Gastroesophageal sphincter (tissue), 3 donors: Measurements from ENCODE around the gene CTIF.

Experiments
- EP300 ChIP-seq: sonication (generic); formaldehyde crosslinking; IDR thresholded peaks from one replicate; pipeline ENCODE4 v1.6.1; 2017; ENCODE audit warnings: antibody characterized with exemption, mild to moderate bottlenecking
- POLR2A ChIP-seq, 2 donors: fragments of 450-650 bp; IDR thresholded peaks; one replicate each; pipeline ENCODE4 v1.6.1; 2017; ENCODE audit warnings: antibody characterized with exemption in 2 of 2, mild to moderate bottlenecking in 2 of 2, moderate library complexity in 1 of 2
- POLR2AphosphoS5 ChIP-seq: sonication (generic); formaldehyde crosslinking; IDR thresholded peaks from one replicate; pipeline ENCODE4 v1.6.1; 2017; ENCODE audit warnings: antibody characterized with exemption
- TF ChIP-seq, protein P1 (sequence below), 4 experiments: fragments of 200-600 bp in 2 of 4; fragments of 450-650 bp in 2 of 4; sonication (generic) in 1 of 4; IDR thresholded peaks; one replicate each; pipeline ENCODE4 v1.5.1; 2017 to 2019; ENCODE audit warnings: antibody characterized with exemption in 4 of 4, mild to moderate bottlenecking in 2 of 4, moderate library complexity in 2 of 4

DNA sequence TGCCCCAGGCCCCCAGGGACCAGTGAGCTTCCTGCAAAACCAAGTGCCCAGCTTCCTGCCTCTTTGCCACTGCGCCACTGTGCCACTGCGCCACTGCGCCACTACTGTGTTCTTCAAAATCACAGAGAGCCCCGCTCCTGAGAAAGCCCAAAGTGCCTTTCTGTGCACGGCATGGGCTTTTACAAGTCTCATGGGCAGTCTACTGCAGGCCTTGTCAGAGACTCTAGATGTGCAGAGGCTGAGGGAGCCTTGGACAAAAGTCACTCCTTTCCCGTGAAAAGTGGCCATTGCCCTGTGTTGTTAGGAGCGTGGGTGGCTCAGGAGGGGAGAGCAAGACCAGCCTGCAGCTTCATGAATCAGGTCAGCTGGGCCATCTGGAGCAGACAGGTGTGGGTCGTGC, 231.4 kb downstream of the CTIF start:
- TF ChIP-seq, protein P1, sequence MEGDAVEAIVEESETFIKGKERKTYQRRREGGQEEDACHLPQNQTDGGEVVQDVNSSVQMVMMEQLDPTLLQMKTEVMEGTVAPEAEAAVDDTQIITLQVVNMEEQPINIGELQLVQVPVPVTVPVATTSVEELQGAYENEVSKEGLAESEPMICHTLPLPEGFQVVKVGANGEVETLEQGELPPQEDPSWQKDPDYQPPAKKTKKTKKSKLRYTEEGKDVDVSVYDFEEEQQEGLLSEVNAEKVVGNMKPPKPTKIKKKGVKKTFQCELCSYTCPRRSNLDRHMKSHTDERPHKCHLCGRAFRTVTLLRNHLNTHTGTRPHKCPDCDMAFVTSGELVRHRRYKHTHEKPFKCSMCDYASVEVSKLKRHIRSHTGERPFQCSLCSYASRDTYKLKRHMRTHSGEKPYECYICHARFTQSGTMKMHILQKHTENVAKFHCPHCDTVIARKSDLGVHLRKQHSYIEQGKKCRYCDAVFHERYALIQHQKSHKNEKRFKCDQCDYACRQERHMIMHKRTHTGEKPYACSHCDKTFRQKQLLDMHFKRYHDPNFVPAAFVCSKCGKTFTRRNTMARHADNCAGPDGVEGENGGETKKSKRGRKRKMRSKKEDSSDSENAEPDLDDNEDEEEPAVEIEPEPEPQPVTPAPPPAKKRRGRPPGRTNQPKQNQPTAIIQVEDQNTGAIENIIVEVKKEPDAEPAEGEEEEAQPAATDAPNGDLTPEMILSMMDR (IDR thresholded peaks at IDR 0.05) = no peak
- no peak for TF ChIP-seq POLR2A (IDR thresholded peaks at IDR 0.05)
- no peak for TF ChIP-seq POLR2AphosphoS5
- TF ChIP-seq EP300 = no peak
